Measurements from ENCODE around the gene LMAN2L. TPM values are rescaled to one million over a fixed set of nuclear protein-coding genes. Genes with fewer than 3 reads are reported as not detected.

The LMAN2L gene
- total RNA-seq, 1 experiment from 2014 or later = 15.6 TPM

- ChIA-PET CTCF (no interaction called here), POLR2A (ENCODE audit: unreplicated experiment) (no interaction called here)
- no peak for TF ChIP-seq CTCF (conservative IDR thresholded peaks at IDR 0.05)
- no peak for TF ChIP-seq EZH2 (IDR thresholded peaks at IDR 0.05; ENCODE audit: low read depth)
- Histone ChIP-seq H3K4me3 (no peak overlapping the region), H3K79me2 (ENCODE audit: low read depth) (no peaks in the 10 kb centered on the region), H4K20me1 (ENCODE audit: insufficient read depth) (no peaks in the 10 kb centered on the region), H3K27ac (no peak overlapping the region), H3K4me2 (no peak overlapping the region), H3K9me3 (ENCODE audit: insufficient read depth, low read depth) (no peaks in the 10 kb centered on the region), H3K4me1 (replicated peaks; ENCODE audit: insufficient read depth) (no peaks in the 10 kb centered on the region), H3K27me3 (ENCODE audit: insufficient read depth, low read depth) (no peaks in the 10 kb centered on the region), H3K36me3 (ENCODE audit: low read depth) (0 out of 2 replicates have a peak, but pooled peaks cover 16% of the 10 kb centered on the region), H2AFZ (no peak overlapping the region), H3F3A (ENCODE audit: insufficient read depth, low read depth) (no peaks in the 10 kb centered on the region), H3K9me2 (ENCODE audit: insufficient read depth) (no peaks in the 10 kb centered on the region)
- BruUV-seq (replicated peaks) = no TSS peak
- intact Hi-C loops (cut with micrococcal nuclease; ENCODE audit: unreplicated experiment) = no loop called here
- DNase-seq = no peak
Measured at GRCh38 chr2:96702098-96702785, 37.6 kb downstream of the LMAN2L start.

- CTCF ChIA-PET = no interaction called here
- POLR2A ChIA-PET (ENCODE audit: unreplicated experiment) = no interaction called here
- BruUV-seq (replicated peaks) = no TSS peak
Measured at GRCh38 chr2:96701636-96702035, 38.2 kb downstream of the LMAN2L start.

GRCh38 chr2:96700086-96700485 lies 39.8 kb downstream of the LMAN2L start:
- Histone ChIP-seq H3F3A (ENCODE audit: insufficient read depth, low read depth) (no peaks in the 10 kb centered on the region), H4K20me1 (ENCODE audit: insufficient read depth) (no peaks in the 10 kb centered on the region), H3K27ac (no peak overlapping the region), H3K4me1 (replicated peaks; ENCODE audit: insufficient read depth) (no peaks in the 10 kb centered on the region), H3K9me2 (ENCODE audit: insufficient read depth) (no peaks in the 10 kb centered on the region), H3K9me3 (ENCODE audit: insufficient read depth, low read depth) (no peaks in the 10 kb centered on the region), H2AFZ (no peak overlapping the region), H3K79me2 (ENCODE audit: low read depth) (no peaks in the 10 kb centered on the region), H3K36me3 (ENCODE audit: low read depth) (no peaks in the 10 kb centered on the region), H3K27me3 (ENCODE audit: insufficient read depth, low read depth) (no peaks in the 10 kb centered on the region), H3K4me3 (no peak overlapping the region), H3K4me2 (no peak overlapping the region)
- no peak for TF ChIP-seq EZH2 (IDR thresholded peaks at IDR 0.05; ENCODE audit: low read depth)
- no peak for TF ChIP-seq CTCF (conservative IDR thresholded peaks at IDR 0.05)
- POLR2A ChIA-PET (ENCODE audit: unreplicated experiment) = no interaction called here
- intact Hi-C loops (cut with micrococcal nuclease; ENCODE audit: unreplicated experiment) = no loop called here
- DNase-seq = no peak
- no TSS peak for BruUV-seq (replicated peaks)
- CTCF ChIA-PET = no interaction called here

More at GRCh38 chr2:96701636-96702035, 38.2 kb downstream of the LMAN2L start:
- no peak for DNase-seq
- intact Hi-C loops (cut with micrococcal nuclease; ENCODE audit: unreplicated experiment) = no loop called here
- Histone ChIP-seq H3K27ac (no peak overlapping the region), H3K36me3 (ENCODE audit: low read depth) (0 out of 2 replicates have a peak, but pooled peaks cover 10% of the 10 kb centered on the region), H3K9me3 (ENCODE audit: insufficient read depth, low read depth) (no peaks in the 10 kb centered on the region), H3K4me3 (no peak overlapping the region), H2AFZ (no peak overlapping the region), H3K9me2 (ENCODE audit: insufficient read depth) (no peaks in the 10 kb centered on the region), H3K79me2 (ENCODE audit: low read depth) (no peaks in the 10 kb centered on the region), H3F3A (ENCODE audit: insufficient read depth, low read depth) (no peaks in the 10 kb centered on the region), H3K4me1 (replicated peaks; ENCODE audit: insufficient read depth) (no peaks in the 10 kb centered on the region), H3K4me2 (no peak overlapping the region), H4K20me1 (ENCODE audit: insufficient read depth) (no peaks in the 10 kb centered on the region), H3K27me3 (ENCODE audit: insufficient read depth, low read depth) (no peaks in the 10 kb centered on the region)
- TF ChIP-seq EZH2 (IDR thresholded peaks at IDR 0.05; ENCODE audit: low read depth) (no peak), CTCF (conservative IDR thresholded peaks at IDR 0.05) (no peak)
